ENCODE data around the gene SLC9A3. TPM values are rescaled to one million over a fixed set of nuclear protein-coding genes. Genes with fewer than 3 reads are reported as not detected.
A peak's percentile ranks its signal among the peaks of the same experiment; 100 is the strongest.

Gene SLC9A3
- total and polyA plus RNA-seq, 8 donors = 0.60 to 1.9 (median 0.95) TPM

DNA sequence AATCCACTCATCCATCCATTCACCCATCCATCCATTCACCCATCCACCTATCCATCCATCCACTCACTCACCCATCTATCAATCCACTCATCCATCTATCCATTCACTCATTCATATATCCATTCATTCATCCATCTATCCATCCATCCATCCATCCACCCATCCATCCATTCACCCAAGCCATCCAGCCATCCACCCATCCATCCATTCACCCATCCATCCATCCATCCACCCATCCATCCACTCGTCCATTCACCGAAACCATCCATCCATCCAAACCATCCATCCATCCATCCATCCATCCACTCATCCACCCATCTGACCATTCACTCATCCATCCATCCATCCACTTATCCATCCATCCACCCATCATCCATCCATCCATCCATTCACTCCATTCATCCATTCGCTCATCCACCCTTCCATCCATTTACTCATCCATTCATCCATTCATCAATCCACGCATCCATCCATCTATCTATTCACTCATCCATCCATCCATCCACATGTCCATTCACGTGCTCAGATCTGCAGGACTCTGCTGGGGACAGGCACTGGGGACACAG, 6.6 kb downstream of the SLC9A3 start:
- intact Hi-C loops (cut with DNase I) = no loop called here
- 75 to 82% methylated on average over 5 of the region's 5 CpGs for WGBS, 2 donors
- no peak for DNase-seq
- no peak for ATAC-seq
- H3K4me3 ChIP-seq = no peak overlapping the region
- no peaks in the 10 kb centered on the region for H3K27me3 ChIP-seq
- H3K9me3 ChIP-seq = no peaks in the 10 kb centered on the region
- no peaks in the 10 kb centered on the region for H3K4me1 ChIP-seq
- no peaks in the 10 kb centered on the region for H3K36me3 ChIP-seq
- no peak for FAIRE-seq
- no peak overlapping the region for H3K27ac ChIP-seq
- TF ChIP-seq, protein P1, sequence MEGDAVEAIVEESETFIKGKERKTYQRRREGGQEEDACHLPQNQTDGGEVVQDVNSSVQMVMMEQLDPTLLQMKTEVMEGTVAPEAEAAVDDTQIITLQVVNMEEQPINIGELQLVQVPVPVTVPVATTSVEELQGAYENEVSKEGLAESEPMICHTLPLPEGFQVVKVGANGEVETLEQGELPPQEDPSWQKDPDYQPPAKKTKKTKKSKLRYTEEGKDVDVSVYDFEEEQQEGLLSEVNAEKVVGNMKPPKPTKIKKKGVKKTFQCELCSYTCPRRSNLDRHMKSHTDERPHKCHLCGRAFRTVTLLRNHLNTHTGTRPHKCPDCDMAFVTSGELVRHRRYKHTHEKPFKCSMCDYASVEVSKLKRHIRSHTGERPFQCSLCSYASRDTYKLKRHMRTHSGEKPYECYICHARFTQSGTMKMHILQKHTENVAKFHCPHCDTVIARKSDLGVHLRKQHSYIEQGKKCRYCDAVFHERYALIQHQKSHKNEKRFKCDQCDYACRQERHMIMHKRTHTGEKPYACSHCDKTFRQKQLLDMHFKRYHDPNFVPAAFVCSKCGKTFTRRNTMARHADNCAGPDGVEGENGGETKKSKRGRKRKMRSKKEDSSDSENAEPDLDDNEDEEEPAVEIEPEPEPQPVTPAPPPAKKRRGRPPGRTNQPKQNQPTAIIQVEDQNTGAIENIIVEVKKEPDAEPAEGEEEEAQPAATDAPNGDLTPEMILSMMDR (IDR thresholded peaks at IDR 0.05) = no peak

DNA sequence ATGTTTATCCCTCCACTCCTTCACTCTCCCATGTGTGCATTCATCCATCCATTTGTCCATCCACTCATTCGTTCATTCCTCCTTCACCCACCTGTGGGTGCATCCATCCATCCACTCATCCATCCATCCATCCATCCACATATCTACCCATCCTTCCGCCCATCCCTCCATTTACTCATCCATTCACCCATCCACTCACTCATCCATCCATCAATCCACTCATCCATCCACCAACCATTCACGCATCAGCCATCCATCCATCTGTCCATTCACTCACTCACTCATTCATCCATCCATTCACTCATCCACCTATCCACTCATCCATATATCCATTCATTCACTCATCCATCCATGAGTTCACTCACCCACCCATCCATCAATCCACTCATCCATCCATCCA, 7.3 kb downstream of the SLC9A3 start:
- Histone ChIP-seq H3K36me3 (no peaks in the 10 kb centered on the region), H3K4me1 (no peaks in the 10 kb centered on the region), H3K27me3 (no peaks in the 10 kb centered on the region), H3K27ac (no peak overlapping the region), H3K9me3 (no peaks in the 10 kb centered on the region), H3K4me3 (no peak overlapping the region)
- FAIRE-seq (no peak), ATAC-seq (no peak), DNase-seq (no peak)
- WGBS, 2 donors = 74 to 85% methylated on average over 3 of the region's 3 CpGs
- intact Hi-C loops (cut with DNase I) = no loop called here
- TF ChIP-seq, protein P1 (IDR thresholded peaks at IDR 0.05) = no peak

DNA sequence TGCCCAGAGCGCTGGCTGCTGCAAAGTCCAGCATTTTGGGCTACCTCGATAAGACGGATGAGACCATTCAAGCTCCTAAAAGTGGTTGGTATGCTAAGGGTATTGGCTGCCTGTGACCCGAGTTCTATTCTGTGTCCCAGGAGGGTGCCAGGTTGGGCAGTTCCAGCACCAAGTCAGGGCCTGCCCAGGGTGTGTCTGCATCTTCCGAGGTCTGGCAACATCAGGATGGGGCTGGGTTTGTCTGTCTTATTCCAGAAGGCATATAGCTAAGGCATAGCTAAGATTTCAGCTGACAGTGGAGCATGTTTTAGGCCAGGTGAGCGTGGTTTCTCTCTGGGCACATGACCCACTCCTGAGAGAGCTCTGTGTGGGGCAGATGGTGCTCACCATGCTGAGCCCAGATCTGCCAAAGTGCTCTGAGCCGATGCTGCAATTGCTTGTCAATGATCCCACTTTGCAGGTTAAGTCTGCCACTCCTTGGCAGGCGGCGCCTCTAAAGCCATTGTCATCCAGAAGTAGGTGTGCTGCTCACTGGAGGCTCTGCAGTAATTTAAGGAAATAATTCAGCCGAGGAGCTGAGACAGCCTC, 7.8 kb downstream of the SLC9A3 start:
- no peak for FAIRE-seq
- WGBS, 2 donors = 72 to 81% methylated on average over 10 of the region's 10 CpGs
- no peaks in the 10 kb centered on the region for H3K27me3 ChIP-seq

DNA sequence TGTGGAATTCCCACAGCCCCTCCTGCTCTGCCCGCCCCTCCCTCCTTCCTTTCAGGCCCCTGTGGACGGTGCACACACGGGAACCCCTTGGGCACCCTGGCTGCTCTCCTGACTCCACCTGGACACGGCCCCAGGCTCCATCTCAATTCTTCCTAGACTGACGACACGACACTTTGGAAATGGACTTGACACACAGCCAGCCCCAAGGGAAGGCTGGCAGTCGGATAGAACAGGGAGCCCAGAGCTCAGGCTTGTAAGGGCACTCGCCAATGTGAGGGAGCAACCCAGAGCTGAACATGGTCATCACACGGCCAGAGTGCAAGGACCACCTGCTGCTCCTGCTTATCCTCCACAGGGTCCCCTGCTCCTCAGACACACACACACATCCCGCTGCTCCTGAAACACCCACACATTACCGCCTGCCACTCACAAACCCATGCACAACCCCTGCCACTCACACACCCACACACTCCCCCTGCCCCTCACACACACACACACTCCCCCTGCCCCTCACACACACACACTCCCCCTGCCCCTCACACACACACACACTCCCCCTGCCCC, 8.9 kb downstream of the SLC9A3 start:
- no peak overlapping the region for H3K4me3 ChIP-seq
- no peak overlapping the region for H3K27ac ChIP-seq
- ATAC-seq (no peak), FAIRE-seq (no peak), DNase-seq (peak in 1 of 6 donors; percentile 45)
- H3K27me3 ChIP-seq = no peaks in the 10 kb centered on the region
- H3K9me3 ChIP-seq = no peaks in the 10 kb centered on the region
- no peaks in the 10 kb centered on the region for H3K4me1 ChIP-seq
- WGBS, 2 donors = 17 to 19% methylated on average over 10 to 11 of the region's 11 CpGs
- intact Hi-C loops (cut with DNase I) = no loop called here
- TF ChIP-seq, protein P1 (IDR thresholded peaks at IDR 0.05) = no peak
- no peaks in the 10 kb centered on the region for H3K36me3 ChIP-seq

More for the DNA sequence above, 7.8 kb downstream of the SLC9A3 start:
- no peak overlapping the region for H3K27ac ChIP-seq
- intact Hi-C loops (cut with DNase I) = no loop called here
- no peaks in the 10 kb centered on the region for H3K4me1 ChIP-seq
- H3K9me3 ChIP-seq = no peaks in the 10 kb centered on the region
- H3K36me3 ChIP-seq = no peaks in the 10 kb centered on the region
- DNase-seq (peak in 1 of 6 donors; percentile 21), ATAC-seq (no peak)
- H3K4me3 ChIP-seq = no peak overlapping the region
- TF ChIP-seq, protein P1 (IDR thresholded peaks at IDR 0.05) = no peak

DNA sequence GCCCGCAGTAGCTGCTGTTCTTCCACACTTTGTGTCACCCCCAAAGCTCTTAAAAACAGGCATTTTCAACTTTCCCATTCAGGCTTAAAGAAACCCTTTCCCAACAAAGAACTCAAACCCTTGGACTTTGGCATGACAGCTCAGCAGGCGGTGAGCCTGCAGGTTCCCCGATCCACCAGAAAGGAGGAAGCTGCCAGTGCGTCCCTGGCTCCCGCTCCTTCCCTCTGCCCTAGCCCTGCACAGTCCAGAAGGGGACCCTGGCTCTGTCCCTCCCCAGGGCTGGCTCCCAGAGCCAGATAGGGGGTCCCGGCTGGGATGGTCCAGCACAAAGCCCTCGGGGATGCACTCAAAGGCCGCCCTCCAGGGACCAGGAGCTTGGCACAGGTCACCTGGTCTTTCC, 9.6 kb downstream of the SLC9A3 start:
- Histone ChIP-seq H3K27me3 (no peaks in the 10 kb centered on the region), H3K9me3 (no peaks in the 10 kb centered on the region), H3K27ac (no peak overlapping the region), H3K4me3 (no peak overlapping the region), H3K36me3 (no peaks in the 10 kb centered on the region), H3K4me1 (no peaks in the 10 kb centered on the region)
- TF ChIP-seq, protein P1 (IDR thresholded peaks at IDR 0.05) = no peak
- intact Hi-C loops (cut with DNase I) = no loop called here
- 68 to 74% methylated on average over 6 to 8 of the region's 8 CpGs for WGBS, 2 donors
- ATAC-seq (no peak), FAIRE-seq (no peak), DNase-seq (peak in 1 of 6 donors; percentile 41)

All from pancreas (tissue), 10 donors.